Stimulated activated CD4-positive, alpha-beta T cell treated with anti-CD3 and anti-CD28 coated beads, Interleukin-4, amount 100 ng/mL, for 4 hours (primary cell): ENCODE results near the gene MFSD2B.
A peak's percentile ranks its signal among the peaks of the same experiment; 100 is the strongest.
"Not testable (repeated sequence)": the region's sequence is repeated elsewhere in the genome, so short reads cannot be mapped to it uniquely, and the experiment has no call there.

Experiments used
- DNase-seq, 2 experiments: peaks; one replicate each; pipeline ENCODE4 v3.0.0-alpha.2; 2020

Gene MFSD2B

GRCh38 chr2:24020244-24020643, 10.4 kb downstream of the MFSD2B start:
- DNase-seq: no peak

DNA sequence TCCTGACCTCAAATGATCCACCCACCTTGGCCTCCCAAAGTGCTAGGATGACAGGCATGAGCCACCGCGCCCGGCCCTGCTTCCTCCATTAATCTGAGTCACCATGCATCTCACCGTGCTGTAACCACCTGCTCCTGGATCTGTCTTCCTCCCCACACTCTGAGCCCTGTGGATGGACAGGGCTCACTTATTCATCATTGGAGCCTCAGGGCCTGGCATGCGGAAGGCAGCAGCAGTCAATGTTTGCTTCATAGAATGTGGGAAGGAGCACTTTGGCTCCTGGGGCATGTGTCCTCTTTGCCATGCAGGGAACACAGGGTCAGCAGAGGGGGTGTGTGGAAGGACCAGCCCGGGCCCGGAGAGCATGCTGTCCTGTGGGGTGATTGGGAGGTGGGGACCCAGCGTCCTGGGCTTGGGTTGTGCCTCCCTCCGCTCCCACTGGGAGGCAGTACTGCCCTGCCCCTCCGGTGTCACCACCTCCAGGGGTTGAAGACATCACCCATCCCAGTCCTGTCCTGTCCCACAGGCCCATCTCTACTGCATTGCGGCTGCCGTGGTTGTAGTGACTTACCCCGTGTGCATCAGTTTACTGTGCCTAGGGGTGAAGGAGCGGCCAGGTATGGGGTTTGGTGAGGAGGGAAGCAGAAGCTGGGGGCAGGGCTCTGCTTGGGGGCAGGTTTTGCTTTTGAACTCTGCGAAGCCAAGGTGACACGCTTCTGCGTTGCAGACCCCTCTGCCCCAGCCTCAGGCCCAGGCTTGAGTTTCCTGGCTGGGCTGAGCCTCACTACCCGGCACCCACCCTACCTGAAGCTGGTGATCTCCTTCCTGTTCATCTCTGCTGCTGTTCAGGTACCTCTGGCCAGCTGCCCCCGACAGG, 11.5 kb downstream of the MFSD2B start:
- no peak for DNase-seq

- DNase-seq: no peak
These were observed 12.6 kb downstream of the MFSD2B start for GRCh38 chr2:24022324-24022974.

- DNase-seq: no peak
These were observed 13.2 kb downstream of the MFSD2B start for GRCh38 chr2:24022975-24023575.

- DNase-seq: no peak
These were observed 14.1 kb downstream of the MFSD2B start for GRCh38 chr2:24024018-24024417.

DNA sequence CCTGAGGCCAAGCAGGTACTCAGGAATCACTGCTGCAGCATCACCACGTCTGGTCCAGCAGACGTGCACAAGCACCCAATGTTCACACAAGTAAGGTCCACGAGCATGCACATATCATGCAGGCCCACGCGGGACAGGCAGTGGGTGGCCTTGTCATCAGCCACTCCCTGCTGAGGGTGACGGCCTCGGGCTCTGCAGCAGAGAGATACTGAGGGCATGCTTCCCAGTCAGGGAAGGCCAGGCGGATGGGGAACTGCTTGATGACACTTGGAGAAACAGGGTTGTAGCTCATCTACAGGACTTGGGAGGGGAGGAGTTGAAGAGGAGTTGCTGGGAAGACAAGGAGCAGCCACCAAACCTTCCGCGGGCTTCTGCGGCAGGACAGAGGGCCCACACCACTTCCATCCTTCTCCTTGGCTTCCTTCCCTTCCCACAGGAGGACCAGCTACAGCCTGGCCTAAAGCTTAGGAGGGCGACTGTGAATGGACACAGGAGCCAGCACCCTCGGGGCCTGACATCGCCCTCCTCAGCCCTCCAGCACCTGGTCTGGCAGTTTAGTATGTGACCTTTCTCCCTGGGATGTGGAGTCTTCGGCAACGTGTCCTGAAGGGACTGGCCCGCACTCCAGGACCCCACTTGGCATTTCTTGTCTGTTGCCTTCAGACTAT, 15.2 kb downstream of the MFSD2B start:
- no peak for DNase-seq

GRCh38 chr2:24026233-24026632, 16.3 kb downstream of the MFSD2B start:
- DNase-seq: no peak

GRCh38 chr2:24038786-24039499, 29.1 kb downstream of the MFSD2B start:
- DNase-seq: no peak

GRCh38 chr2:24040511-24040910, 30.6 kb downstream of the MFSD2B start:
- no peak for DNase-seq

DNA sequence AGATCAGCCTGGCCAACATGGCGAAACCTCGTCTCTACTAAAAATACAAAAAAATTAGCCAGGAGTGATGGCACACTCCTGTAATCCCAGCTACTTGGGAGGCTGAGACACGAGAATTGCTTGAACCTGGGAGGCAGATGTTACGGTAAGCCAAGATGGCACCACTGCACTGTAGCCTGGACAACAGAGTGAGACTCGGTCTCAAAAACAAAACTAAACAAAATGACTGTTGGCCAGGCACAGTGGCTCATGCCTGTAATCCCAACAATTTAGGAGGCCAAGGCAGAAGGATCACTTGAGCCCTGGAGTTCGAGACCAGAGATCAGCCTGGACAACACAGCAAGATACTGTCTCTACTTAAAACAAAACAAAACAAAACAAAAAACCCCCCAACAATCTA, 33.2 kb downstream of the MFSD2B start:
- DNase-seq: not testable (repeated sequence)

GRCh38 chr2:24045511-24046508, 35.9 kb downstream of the MFSD2B start:
- DNase-seq: no peak

- DNase-seq: no peak
These were observed 36.7 kb downstream of the MFSD2B start for GRCh38 chr2:24046599-24046929.

DNA sequence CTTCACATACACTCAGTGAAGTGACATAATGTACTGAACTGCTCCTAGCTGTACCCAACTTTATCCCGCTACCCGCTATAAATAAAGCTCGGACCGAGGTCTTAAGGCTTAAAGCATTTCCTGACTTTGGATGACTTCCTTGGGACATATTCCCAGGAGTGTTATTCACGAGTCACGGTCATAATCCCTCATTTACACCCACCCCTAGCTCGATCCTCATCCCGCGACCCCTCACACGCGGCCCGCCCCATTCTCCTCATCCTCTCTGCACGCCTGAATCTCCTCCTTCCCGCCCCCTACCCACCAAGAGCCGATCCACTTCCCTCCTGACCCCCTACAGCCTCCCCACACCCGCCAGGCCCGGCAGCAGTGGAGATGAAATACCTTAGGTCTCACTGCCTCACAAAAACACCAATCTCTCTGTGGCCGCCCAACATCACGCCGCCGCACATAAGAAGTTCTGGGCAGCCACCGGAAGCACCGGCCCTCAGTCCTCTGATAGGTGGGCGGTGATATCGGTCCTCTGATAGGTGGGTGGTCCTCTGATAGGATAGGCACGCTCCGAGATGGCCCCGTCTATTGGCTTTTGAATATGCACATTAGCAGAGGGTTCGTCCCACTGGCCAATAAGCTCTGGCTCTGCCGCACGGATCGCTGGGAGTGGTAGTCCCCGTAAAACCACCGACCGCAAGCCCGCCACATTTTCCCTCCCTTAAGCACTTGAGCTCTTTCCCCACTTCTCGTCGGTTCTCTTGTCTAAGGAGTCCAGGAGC, 37.2 kb downstream of the MFSD2B start, which contains the start of gene WDCP:
Gene WDCP (minus strand): TSS at position 462 of the 773 bp plus-strand sequence. CDS start 7,897 bp downstream, outside the sequence.
- peak; percentile 80 to 94 for DNase-seq

DNA sequence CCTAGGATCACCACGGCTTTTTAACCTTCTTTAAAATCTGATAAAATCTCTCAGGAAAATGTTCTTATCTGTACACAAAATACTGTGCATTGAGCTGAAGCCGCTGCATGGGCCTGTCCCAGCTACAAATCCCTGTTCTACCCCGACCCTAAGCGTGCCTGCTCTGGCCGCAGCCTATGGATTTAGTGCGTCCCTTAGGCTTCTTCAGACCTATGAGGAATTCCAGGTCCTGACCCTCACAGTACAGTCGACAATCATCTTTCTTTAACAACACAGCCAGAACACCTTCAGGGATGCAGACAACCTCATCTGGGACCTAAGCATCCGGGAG, 37.8 kb downstream of the MFSD2B start:
- no peak for DNase-seq

DNA sequence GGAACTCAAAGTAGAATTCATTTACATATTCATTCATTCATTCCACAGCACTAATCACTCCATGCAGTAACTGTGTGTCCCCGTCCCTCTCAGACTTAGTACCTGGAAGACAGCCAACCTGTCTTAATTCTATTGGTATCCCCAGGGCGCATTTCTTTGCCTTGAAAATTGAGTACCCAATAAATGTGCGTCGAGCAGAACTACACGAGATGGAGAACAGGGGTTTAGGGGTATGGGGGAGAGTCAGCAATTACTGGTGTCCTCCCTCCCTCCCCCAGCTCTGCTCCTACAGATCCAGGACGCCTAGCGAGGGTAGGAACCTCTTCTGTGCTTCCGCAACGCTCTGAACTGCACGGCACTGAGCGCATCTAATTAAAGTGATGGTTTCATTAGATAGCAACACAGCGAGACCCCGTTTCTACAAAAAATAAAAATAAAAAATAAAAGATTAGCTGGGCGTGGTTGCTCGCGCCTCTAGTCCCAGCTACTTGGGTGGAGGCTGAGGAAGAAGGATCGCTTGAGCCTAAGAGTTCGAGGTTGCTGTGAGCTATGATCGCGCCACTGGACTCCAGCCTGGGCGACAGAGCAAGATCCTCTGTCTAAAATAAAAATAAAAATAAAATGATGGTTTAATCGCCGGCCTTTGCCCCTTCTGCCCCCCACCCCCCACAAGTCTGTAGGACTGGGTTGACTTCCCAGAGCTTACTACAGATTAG, 39.0 kb downstream of the MFSD2B start:
- DNase-seq: no peak

GRCh38 chr2:24049485-24050021, 39.7 kb downstream of the MFSD2B start, which contains the start of gene FKBP1B:
FKBP1B (plus strand) TSS chr2:24049741; CDS start chr2:24049850, 109 bp downstream.
- peak; percentile 30 to 48 for DNase-seq

DNA sequence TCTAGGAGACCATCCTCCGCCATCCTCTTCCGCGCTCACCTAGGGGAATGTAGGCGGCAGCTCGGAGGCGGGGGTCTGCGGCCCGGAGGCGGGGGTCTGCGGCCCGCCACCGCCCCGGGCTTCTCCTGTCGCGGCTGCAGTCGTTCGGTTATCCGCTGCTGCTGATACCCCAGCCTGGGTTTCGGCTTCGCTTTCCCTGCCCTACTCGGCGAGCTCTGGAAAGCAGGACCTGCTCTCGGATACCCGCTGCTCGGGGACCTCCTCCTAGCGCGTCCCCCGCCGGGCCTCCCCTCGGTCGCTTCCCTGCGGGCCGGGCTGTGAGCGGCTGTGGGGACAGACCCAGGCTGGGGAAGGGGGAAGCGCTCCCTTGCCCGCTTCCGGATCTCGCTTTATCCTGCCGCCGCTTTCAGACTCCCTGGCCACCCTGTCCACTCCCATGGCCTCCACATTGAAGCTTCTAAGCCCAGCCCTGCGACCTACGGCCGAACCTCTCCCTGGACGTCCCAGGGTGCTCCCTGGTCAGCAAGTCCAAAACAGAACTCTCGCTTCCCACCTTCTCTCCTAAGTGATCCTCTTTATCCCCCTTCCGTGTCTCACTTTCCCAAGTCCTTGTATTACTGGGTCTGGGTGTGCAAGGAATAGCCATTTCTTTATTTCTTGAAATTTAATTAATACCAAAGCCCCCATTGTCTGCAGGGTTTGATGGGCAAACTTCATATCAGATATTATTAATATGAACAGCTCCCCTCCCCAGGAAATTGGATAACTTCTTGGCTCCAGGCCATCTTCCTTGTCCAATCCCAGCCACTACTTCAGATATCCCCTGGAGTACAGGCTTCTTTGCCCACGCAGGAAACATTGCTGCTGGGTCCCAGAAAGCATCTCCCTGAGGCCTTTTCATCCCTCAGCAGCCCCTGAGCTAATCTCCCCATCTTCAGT, 40.4 kb downstream of the MFSD2B start:
- peak in 1 of 2 experiments; percentile 6 for DNase-seq

- DNase-seq: no peak
These were observed 41.9 kb downstream of the MFSD2B start for GRCh38 chr2:24051833-24052232.
